ENCODE data around the gene CYFIP2.

Gene CYFIP2

DNA sequence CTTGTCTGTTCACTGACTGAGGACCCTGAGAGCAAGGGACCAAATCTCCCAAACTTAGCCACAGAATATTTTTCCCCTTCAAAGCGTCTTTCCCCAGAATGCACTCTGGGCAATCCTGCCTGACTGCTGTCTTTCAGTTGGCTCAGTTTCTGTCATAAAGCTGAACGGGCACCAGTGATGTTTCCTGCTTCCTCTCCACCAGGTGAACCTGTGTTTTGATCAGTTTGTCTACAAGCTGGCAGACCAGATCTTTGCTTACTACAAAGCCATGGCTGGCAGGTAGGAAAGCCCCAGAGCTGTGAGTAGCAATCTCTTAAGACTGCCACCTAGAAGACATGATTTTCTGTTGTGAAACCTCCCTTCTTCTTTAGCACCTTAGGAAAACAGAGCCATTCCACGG, 61.8 kb downstream of the CYFIP2 start:
- peak; percentile 37 for DNase-seq

DNA sequence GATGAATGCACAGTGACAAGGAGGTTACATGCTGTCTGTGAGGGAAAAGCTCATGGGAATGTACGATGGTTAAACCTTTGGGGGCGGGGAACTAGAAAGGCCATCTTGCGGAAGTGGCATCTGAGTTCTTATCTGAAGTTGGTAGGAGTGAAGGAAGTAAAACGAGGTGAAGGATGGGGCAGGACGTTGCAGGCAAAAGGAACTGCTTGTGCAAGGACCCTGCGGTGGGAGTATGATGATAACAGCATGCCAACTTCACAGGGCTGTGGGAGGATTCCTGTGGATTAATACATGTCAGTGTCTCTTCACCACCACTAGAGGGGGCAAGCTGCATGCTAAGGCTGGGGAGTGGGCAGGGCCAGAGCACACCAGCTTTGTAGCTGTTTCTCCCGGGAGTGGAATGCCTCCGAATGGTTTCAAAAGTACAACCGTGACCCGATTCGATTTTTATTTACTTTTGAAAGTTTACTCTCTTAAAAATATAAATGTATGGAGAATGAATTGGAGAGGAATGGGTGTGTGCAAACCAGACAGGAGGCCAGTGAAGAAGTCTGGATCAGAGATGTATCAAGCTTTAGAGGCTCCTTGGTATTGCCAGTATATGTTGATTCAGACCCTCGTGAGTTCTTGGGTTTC, 62.5 kb downstream of the CYFIP2 start:
- DNase-seq, result peak; percentile 75

DNA sequence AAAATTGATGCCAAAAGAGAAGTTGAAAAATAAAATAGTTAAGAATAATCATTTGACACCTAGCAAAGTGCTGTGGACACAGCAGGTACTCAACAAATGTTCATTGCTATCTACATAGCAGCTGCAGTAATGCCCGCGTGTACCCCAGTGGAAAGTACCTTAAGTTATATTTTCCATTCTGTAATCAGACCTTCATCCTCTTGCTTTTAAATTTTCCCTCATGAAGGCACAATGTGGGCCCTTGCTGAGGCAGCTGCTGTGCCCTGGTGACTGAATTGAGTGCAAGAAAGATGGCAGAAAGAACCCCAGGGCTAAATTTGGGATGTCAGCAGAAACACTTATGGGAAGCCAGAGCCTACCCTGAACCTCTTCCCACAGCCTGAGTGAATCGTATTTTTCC, 65.9 kb downstream of the CYFIP2 start:
- no peak for DNase-seq

DNA sequence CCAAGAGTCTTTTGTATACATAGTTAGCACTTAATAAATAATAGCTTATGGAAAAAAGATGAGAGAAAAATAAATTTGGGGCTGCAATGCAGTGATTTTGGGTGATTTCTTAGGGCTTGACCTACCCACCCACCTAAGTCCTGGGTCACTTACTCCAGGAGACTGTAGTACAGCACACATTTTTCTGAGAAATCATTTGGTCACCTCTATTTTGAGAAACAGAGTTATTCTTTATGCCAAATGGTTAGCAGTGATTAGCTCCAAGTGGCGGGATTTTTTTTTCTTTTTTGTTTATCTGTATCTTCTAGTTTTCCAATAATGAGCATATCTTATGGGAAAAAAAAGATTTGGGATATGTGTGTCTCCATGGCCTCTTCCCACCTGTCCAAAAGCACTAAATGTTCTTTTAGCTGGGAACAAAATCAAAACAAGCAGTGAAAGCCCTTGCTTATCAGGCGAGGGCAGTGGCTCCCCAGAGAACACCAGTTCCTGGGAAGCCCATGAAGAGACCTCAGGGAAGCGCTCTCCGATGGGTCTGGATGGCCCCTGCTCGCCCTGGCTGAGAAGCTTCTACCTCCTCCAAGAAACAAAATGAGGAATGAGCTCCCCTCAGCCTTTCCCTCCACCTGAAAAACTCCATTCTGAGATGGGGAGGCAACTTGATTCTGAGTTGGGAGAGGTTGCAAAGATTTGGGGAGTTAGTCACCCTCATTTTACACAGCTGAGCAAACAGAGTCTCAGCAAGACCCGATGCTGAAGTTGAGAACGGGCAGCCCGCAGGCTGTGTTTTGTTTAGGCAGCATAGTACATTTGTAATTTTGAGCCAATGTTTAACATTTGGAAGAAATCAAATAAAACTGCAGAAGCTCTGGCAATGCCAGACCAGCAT, 69.9 kb downstream of the CYFIP2 start:
- DNase-seq, result no peak

DNA sequence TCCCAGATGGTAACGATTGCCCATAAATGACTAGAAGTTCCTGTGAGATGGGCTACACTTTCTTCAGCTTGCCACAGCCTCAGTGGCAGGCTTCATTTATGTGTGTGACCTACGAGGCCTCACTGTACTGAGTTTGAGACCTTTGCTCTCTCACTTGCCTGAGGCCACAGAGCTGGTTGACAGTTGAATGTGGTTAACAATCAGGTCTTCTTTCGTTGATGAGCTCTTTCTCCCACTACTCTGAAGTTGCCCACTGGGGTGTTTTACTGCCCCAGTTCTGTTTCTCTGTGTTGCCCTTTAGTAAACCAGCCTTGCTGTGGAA, 70.5 kb downstream of the CYFIP2 start:
- no peak for DNase-seq

DNA sequence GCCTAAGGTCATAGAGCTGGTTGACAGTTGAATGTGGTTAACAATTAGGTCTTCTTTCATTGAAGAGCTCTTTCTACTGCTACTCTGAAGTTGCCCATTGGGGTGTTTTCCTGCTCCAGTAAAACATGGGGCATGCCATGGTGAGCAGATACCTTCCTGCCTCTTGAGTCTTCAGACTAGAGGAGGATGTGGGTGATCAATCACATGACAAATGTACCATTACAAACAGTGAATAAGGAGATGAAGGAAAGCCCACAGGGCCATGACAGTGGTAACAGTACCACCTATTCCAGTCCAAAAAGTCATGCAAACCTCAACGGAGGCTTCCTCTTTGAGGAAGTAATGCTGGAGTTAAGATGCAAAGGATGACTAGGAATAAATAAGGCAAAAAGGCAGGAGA, 73.5 kb downstream of the CYFIP2 start:
- DNase-seq, result no peak

DNA sequence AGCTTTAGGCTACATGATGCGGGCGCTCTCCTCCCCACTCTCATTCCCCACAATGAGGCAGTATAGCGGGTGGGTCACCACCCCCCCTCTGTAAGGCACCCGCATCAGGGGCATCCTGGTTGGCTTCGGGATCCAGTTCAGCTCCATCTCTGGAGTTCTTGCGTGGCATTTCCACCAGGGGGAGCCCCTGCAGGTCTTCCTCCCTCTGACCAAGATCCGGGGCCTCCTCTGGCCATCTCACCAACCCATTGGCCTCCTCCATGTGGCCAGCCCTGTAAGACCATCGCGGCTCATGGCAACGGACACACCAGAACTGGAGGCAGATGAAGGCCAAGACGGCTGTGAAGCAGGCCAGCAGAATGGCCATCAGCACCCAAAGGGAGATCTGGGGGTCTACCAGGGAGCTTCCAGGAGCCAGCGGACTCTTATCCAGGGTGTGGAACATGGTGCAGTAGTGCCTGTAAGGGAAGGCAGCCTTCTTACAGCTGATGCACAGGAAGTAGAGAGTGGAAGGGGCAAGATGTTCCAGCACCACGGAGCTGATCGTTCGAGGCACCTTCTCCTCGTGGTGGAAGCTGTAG, 77.0 kb downstream of the CYFIP2 start:
- DNase-seq, result peak; percentile 27

DNA sequence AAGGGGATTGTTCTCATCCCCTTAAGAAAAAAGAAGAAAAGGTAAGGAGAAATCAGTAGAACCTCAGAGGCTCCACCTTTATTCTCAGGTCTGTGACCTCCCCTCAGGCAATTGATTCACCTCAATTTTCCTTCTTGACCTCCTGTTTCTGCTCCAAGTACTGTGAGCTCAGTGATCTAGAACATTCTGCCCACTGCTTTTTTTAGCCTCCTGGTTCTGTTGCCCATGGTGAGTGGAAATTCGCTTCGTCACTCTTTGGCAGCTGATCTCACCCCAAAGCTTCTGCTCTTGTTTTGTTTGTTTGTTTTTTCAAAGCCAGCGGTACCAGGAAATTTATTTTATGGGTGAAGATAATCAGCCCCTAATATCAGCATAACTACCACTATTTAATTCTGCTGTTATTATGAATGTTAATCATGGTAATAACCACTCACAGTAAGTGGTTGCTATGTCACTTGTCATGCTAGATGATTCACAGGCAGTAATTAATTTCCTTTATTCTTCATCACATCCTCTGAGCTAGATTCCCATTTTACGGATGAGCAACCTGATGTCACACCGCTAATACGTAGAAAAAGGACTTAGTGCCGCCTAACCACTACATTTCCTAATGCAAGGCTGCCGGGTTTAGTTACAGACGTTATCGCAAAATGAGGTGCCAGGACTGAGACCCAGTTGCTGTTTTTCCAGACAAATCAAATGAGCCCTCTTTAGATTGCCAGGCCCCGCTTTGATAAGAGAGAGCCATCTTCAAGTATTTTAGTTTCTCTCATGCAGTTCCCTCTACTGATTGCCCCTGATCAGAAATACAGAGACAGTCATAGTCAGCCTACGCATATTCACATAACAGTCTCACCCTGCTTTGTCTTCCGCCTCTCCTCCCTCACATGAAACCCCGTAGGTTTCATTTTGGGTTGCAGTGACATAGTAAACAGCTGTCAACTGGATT, 78.2 kb downstream of the CYFIP2 start:
- DNase-seq, result peak; percentile 31

DNA sequence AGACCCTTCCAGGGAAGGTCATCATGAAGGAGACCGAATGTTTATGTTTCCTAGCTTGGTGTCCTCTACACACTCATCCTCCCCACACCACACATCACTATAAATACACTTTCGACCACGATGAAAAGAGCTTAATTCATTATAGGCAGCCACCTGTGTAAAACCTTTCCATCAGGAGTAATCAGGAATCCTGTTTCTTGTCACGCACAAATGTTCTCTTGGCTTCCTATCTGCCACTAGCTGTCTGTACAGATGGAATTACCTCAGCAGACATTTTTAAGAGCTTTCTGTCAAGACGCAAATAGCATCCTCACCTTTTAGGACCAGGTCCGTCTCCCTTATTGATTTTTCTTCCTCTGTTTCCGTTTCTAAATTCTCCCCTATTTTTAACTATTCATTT, 79.1 kb downstream of the CYFIP2 start:
- no peak for DNase-seq

DNA sequence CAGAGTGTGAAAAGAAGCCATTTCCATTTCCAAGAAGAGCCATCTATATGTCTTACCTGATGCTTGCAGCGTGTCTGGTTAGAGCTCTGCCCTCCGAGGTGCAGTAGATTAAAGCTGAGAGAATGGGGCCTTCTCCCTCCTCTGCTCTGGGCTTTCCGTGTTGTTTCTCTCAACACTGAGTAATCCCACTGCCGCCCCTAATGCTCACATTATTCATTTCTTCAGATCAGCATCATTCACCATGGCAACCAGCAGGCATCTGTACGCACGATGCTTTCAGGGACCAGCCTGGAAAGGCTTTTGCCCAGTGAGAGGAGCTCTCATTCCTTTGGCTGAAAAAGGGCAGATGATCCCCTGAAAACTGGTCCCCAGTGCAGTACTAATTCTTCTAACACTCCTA, 79.6 kb downstream of the CYFIP2 start:
- DNase-seq, result no peak

DNA sequence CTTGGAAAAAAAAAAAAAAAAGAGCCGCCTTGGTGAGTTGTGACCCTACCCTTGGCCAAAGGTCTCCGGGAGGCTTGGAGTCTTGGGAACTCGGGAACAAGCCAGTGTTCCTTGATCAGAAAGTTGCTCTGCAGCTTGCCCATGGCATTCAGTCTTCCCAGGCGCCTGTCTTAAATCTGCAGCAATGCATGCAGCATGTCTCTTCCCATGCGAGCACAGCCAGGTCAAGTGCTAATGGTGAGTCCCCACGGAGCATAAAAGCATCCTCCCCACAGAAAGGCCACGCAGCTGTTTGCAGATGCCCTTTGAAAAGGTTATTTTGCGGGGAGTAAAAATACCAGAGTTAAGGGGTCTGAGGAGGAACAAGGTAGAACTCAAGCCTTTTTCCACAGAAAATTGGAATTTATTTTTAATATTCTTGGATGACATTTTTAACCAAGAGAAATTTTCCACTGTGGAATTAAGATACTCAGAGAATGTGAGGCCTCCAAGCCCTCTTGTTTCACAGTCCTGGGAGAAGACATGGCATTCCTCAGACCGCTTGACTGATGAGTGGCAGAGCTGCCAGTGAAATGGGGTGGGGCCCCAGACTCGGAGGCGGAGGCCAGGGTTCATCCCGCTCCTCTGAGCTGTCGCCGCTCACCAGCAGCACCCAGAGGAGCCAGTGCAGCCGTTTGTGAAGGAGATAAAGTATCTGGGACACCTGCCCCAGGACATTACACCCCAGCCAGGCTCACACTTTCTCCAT, 81.6 kb downstream of the CYFIP2 start:
- DNase-seq, result no peak

DNA sequence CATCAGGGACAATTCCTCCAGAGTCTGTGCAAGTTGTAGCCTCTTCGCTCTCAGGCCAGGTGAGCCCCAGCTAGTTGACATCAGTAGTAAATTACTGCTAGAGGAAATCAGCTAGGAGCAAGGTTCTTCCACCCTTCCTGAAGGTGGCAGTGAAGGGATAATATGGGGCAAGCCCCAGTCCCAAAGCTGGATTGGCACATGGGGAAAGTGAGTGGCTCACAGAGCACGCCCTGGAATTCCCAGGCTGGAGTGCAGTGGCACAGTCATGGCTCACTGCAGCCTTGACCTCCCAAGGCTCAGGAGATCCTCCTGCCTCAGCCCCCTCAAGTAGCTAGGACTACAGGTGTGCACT, 82.1 kb downstream of the CYFIP2 start:
- no peak for DNase-seq

DNA sequence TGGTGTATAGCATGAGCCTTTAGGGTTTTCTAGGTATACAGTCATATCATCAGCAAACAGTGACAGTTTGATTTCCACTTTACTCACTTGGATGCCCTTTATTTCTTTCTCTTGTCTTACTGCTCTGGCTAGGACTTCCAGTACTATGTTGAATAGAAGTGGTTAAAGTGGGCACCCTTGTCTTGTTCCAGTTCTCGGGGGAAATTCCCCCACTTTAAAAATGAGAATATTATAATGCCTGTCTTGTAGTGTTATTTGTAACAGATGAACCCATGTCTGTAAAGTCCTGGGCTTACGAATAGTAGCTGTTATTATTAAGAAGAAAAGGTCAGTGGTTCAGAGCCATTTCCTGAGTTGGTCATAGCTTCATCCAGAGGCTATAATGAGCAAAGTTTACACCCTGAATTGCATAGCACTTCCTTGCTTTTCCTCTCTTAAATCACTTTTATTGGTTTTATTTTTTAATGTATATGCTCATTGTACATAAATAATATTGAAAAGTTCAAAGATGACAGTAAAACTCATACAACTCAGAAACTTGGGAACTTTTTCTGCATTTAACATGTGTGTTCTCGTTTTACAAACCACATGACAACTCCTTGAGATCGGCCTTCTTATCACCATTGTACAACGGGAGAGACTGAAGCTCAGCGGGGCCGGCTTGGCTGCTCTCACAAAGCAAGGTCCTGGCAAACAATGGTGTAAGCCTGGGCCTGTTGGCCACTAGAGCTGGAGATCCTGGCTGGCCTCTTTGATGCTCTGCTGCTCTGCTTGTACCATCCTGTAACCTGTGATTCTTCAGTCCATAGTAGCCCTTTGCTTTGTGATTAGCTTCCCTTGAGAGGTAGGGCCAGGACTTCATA, 85.2 kb downstream of the CYFIP2 start:
- no peak for DNase-seq

DNA sequence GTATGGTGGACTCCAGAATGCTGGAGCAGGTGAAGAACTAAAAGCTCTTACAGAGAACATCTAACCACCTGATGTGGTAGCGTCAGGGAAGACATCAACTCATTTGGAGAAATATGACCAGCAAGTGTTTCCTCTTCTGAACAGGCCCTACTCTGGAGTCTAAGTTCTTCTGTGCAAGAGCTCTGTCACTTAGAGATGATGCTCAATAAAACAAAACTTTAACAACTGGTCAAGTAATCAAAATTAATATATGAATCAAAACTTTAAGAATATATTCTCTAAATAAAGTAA, 85.8 kb downstream of the CYFIP2 start:
- DNase-seq, result no peak

DNA sequence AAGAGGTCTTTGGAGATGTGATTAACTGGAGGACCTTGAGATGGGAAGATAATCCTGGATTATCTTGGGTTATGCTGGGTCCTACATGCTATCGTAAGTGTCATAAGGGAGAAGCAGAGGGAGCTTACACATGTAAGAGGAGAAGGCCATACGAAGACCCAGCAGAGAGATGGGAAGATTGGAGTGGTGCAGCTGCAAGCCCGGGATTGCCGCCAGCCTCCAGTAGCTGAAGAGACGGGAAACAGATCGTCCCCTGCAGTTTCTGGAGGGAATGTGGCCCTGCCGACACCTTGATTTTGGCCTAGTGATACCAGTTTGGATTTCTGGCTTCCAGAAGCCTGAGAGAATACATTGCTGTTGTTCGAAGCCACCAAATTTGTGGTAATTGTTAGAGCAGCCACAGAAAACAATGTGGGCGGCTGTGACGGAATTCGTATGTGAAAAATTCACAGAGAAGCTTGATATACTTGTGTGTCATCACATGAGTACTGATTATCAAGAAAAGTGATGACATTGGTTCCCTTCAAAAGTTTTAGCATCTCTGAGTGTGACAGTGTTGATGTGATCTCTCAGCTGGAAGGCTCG, 86.9 kb downstream of the CYFIP2 start:
- DNase-seq, result no peak

DNA sequence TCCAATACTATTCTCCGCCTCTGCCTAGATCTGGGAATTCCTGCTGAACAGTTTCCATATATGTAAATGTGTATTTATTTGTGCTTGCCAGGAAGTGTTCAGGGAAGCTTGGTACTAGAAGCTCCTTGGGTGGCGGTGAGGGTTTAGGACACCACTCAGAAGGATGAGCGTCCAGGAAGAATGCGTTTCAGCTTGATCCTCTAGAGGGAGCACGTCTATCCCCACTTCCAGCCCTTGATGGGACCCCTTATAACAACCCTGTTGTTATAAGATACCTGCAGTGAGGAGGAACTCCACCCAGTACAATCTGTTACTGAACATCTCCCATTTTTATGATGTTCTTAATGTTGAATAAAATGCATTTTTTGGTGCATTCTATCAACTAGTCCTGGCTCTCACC, 88.9 kb downstream of the CYFIP2 start:
- DNase-seq, result no peak

DNA sequence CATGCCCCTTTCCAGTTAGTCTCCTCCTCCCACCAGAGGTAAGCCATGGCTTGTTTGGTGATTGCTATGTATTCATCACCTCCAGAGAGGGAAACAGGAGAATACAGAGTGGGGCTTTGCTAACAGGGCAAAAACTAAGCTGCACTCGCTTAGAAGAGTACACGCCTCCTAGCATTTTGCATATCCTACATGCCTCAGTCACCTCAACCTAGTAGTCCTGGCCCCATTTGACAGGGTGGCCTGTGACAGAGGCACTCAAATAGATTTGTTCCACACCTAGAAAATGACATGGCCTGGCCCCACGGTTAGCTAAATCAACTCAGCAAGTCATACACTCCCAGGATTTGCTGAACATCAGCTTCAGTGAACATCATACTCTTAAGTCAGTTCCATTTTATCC, 90.7 kb downstream of the CYFIP2 start:
- DNase-seq, result no peak

DNA sequence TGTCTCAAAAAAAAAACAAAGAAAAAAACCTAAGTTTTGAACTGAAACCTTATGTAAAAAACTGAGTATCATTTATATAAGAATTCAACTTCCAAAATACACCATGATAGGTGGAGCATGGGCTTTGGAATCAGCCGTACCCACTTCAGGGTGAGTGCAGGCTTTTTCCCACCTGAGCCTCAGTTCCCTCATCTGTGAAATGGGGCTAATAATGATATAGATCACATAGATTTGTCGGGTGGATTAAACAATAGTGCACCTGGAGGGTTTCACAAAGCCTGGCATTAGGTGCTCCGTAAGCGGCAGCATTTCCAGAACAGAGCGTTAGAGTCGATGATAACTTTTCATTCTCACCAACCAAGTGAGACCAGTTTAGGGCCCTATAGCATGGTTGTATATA, 91.9 kb downstream of the CYFIP2 start:
- DNase-seq, result no peak

DNA sequence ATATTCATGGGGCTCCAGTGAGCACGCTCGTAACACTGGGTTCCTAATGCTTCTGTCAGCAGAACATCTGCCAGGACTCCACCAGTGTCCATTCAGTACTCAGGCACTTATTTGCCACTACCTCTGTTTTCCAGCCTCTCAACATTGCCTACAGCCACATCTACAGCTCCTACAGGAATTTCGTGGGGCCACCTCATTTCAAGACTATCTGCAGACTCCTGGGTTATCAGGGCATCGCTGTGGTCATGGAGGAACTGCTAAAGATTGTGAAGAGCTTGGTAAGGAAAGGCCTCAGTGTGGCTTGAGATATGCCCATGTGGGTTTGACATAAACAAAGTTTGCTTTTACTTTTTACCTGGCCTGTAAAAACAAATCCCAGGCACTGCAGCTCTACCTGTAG, 92.9 kb downstream of the CYFIP2 start:
- no peak for DNase-seq

DNA sequence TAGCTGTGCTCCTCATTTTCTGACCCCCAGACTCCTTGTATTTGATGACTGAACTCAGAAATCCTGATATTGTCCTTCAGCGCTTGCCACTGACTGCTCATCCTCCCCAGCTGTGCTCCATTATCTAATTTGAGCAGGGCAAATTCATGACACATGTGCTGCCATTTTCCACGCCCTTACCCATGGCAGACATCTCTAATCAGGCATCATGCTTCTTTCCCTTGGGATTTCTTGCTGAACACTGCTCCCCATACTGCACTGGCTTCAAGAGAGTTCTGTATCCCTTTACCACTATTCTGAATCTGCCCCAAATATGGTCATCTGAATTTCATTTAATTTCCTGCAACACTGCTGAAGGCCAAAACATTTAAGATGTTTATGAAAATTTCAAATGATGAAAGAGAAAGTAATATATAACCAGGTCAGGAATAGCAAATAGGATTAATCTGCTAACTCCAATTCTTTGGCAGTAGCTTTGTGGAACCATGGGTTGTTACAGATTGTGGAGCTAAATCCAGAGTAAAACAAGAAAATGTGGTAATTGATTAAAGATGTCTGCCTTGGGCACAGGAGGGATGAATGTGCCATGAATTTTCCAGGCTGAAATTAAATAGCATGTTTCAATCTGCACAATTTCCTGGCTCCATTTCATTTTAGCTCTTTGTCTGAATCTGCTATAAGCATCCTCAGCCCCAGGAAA, 93.6 kb downstream of the CYFIP2 start:
- DNase-seq, result no peak

DNA sequence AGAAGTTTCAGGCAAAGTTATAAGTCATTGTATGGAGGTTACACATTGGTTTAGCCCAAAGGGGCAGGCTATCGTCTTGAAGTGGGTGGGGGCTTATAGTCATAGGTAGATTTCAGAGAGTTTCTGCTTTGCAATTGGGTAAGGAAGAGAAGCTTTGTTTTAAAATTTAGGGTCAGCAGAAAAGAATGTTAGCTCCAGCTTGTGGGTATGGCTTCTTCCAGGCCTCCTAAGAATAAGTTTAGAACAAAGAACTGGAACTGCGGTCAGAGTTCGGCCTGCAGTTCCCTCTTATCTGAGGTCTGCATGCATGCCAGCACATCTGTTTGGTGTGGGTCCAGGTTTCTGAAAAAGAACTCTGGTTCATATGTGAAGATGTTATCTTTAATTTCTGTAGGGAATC, 96.1 kb downstream of the CYFIP2 start:
- DNase-seq, result no peak

Data from CD4-positive, alpha-beta T cell treated with Interleukin-21 for 1 hour (primary cell).